Measurements from ENCODE around the gene MAN2B1. TPM values are rescaled to one million over a fixed set of nuclear protein-coding genes. Genes with fewer than 3 reads are reported as not detected.

MAN2B1 gene
- total and polyA plus RNA-seq, 2 of the 13 experiments (the other 11 are each of a cell fraction or from before 2014, with no cell fraction given): 23.6 to 23.8 TPM

- no peak for TF ChIP-seq ZBTB10 (CRISPR knock-in tag; IDR thresholded peaks at IDR 0.05; ENCODE audit: borderline replicate concordance)
- no peak for TF ChIP-seq PITX1 (CRISPR knock-in tag; IDR thresholded peaks at IDR 0.05)
- TF ChIP-seq TARDBP (CRISPR knock-in tag; IDR thresholded peaks at IDR 0.05): no peak
- TF ChIP-seq ZNF788 (CRISPR knock-in tag; IDR thresholded peaks at IDR 0.05; ENCODE audit: borderline replicate concordance): no peak
- TF ChIP-seq SNAI1 (CRISPR knock-in tag; IDR thresholded peaks at IDR 0.05; ENCODE audit: borderline replicate concordance): no peak
- TF ChIP-seq SKI (IDR thresholded peaks at IDR 0.05; ENCODE audit: partially characterized antibody): peak; percentile 68
- TF ChIP-seq DR1 (CRISPR knock-in tag; IDR thresholded peaks at IDR 0.05): no peak
- TF ChIP-seq IRF2 (CRISPR knock-in tag; IDR thresholded peaks at IDR 0.05): peak; percentile 46; the same call in 1 of the 2 replicates
- no peak for TF ChIP-seq CHCHD3 (CRISPR knock-in tag; IDR thresholded peaks at IDR 0.05)
- TF ChIP-seq ATM (IDR thresholded peaks at IDR 0.05; ENCODE audit: borderline replicate concordance): no peak
- no peak; the same call in 1 of the 2 replicates for TF ChIP-seq GATAD1 (CRISPR knock-in tag; IDR thresholded peaks at IDR 0.05)
- no peak for TF ChIP-seq ZNF850 (CRISPR knock-in tag; conservative IDR thresholded peaks at IDR 0.05)
- no peak for TF ChIP-seq ELF4 (CRISPR knock-in tag; IDR thresholded peaks at IDR 0.05; ENCODE audit: borderline replicate concordance)
- no peak for TF ChIP-seq NFE2L1 (CRISPR knock-in tag; IDR thresholded peaks at IDR 0.05; ENCODE audit: borderline replicate concordance)
- no peak for TF ChIP-seq RFXANK (CRISPR knock-in tag; IDR thresholded peaks at IDR 0.05)
- TF ChIP-seq FOXO4 (CRISPR knock-in tag; conservative IDR thresholded peaks at IDR 0.05): no peak
- TF ChIP-seq IRF1 (CRISPR knock-in tag; IDR thresholded peaks at IDR 0.05; ENCODE audit: low read depth): no peak
- peak; percentile 90 for TF ChIP-seq XRCC5 (optimal IDR thresholded peaks at IDR 0.05; ENCODE audit: low read length)
- no peak for TF ChIP-seq MTA3 (CRISPR knock-in tag; IDR thresholded peaks at IDR 0.05)
- no peak for TF ChIP-seq ZNF496 (CRISPR knock-in tag; IDR thresholded peaks at IDR 0.05; ENCODE audit: insufficient replicate concordance)
These were observed 26.5 kb downstream of the MAN2B1 start (continued) for GRCh38 chr19:12639901-12640613.

Measured in HepG2 (cell line).